Ascending aorta (tissue), 2 donors: ENCODE data around the gene SFTPB. TPM values are rescaled to one million over a fixed set of nuclear protein-coding genes. Genes with fewer than 3 reads are reported as not detected.

Experiments used
- DNase-seq, 2 donors: peaks; one replicate each; pipeline ENCODE4 v3.0.0-alpha.2; 2019; ENCODE audit warnings: low spot score in 2 of 2
- H3K27ac ChIP-seq, 2 donors: fragments of 200-600 bp; sonication (generic); one replicate each; pipeline ENCODE4 v1.5.1; 2016 to 2017; ENCODE audit warnings: mild to moderate bottlenecking in 1 of 2
- H3K27me3 ChIP-seq: fragments of 200-600 bp; sonication (generic); one replicate; pipeline ENCODE4 v1.5.1; 2017
- H3K36me3 ChIP-seq, 2 donors: fragments of 200-600 bp; sonication (generic); one replicate each; pipeline ENCODE4 v1.5.1; 2016
- H3K4me1 ChIP-seq, 2 donors: fragments of 200-600 bp; sonication (generic); one replicate each; pipeline ENCODE4 v1.5.1; 2016 to 2017; ENCODE audit warnings: mild to moderate bottlenecking in 1 of 2
- H3K4me3 ChIP-seq, 2 donors: fragments of 200-600 bp; sonication (generic); one replicate each; pipeline ENCODE4 v1.5.1; 2016 to 2017; ENCODE audit warnings: mild to moderate bottlenecking in 1 of 2
- H3K9me3 ChIP-seq, 2 donors: fragments of 200-600 bp; sonication (generic); one replicate each; pipeline ENCODE4 v1.5.1; 2016
- intact Hi-C: fragments of 100-400 bp; cut with DNase I; formaldehyde crosslinking; loops from one replicate; pipeline ENCODE4 v1.15.1; 2023
- total RNA-seq: library from RNA; depleted of rRNA; stranded (reverse); fragments of >200 nt; gene quantifications from one replicate; pipeline ENCODE4 v1.1.0, GENCODE V29; 2016
- TF ChIP-seq, protein P1 (sequence below), 3 experiments: fragments of 200-600 bp in 2 of 3; fragments of 450-650 bp in 1 of 3; sonication (generic) in 2 of 3; IDR thresholded peaks; one replicate each; pipeline ENCODE4 v1.5.1; 2016 to 2019; ENCODE audit warnings: antibody characterized with exemption in 3 of 3, mild to moderate bottlenecking in 1 of 3, moderate library complexity in 1 of 3

Gene SFTPB
- total RNA-seq, 1 donor from 2014 or later: not detected

GRCh38 chr2:85642725-85643124 lies 25.3 kb downstream of the SFTPB start:
- Histone ChIP-seq H3K27ac (no peak overlapping the region), H3K9me3 (no peaks in the 10 kb centered on the region), H3K27me3 (no peaks in the 10 kb centered on the region), H3K4me3 (no peak overlapping the region), H3K36me3 (peaks cover 97 to 100% of the 10 kb centered on the region in 2 donors), H3K4me1 (no peaks in the 10 kb centered on the region)
- intact Hi-C loops: no loop called here
- DNase-seq: no peak
- TF ChIP-seq, protein P1, sequence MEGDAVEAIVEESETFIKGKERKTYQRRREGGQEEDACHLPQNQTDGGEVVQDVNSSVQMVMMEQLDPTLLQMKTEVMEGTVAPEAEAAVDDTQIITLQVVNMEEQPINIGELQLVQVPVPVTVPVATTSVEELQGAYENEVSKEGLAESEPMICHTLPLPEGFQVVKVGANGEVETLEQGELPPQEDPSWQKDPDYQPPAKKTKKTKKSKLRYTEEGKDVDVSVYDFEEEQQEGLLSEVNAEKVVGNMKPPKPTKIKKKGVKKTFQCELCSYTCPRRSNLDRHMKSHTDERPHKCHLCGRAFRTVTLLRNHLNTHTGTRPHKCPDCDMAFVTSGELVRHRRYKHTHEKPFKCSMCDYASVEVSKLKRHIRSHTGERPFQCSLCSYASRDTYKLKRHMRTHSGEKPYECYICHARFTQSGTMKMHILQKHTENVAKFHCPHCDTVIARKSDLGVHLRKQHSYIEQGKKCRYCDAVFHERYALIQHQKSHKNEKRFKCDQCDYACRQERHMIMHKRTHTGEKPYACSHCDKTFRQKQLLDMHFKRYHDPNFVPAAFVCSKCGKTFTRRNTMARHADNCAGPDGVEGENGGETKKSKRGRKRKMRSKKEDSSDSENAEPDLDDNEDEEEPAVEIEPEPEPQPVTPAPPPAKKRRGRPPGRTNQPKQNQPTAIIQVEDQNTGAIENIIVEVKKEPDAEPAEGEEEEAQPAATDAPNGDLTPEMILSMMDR (IDR thresholded peaks at IDR 0.05): no peak

DNA sequence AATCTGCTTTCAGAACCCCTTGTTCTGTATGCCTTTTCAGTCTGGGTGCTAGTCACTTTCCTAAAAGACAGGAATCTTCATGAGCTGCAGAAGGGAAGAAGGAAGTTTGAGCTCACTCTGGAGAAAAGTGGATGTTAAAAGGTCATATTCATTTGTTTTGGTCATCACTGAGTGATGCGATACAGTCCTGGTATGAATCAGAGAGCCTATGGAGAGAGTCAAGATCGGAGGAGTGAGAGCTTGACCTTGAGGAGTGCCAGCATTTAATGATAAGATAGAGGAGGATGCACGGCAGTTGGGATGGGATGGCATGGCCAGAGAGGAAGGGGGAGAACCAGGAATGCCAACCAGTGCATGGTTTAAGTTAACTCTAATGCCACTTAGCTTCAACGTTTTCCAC lies 32.4 kb downstream of the SFTPB start:
- Histone ChIP-seq H3K9me3 (no peaks in the 10 kb centered on the region), H3K4me3 (no peak overlapping the region), H3K36me3 (peaks cover 69 to 83% of the 10 kb centered on the region in 2 donors), H3K27me3 (no peaks in the 10 kb centered on the region), H3K4me1 (no peaks in the 10 kb centered on the region), H3K27ac (no peak overlapping the region)
- intact Hi-C loops: loop anchor here (5.0 kb wide), 1 partner anchor 177 kb away; no protein-coding TSS in a partner anchor
- no peak for DNase-seq
- TF ChIP-seq, protein P1 (IDR thresholded peaks at IDR 0.05): no peak

DNA sequence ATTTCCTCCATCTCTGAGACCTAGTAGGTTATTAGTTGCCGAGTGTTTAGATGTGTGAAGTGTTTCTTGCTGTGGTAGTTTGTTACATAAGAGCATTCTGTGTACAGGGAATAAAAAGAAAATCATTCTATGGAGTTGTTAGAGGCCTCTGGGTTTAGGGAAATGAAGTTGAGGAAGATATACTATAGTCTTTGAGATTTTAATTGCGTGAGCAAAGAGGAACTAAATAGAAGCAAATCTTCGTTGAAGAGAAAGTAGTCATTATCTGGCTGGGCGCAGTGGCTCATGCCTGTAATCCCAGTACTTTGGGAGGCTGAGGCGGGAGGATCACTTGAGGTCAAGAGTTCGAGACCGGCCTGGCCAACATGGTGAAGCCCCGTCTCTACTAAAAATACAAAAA lies 33.0 kb downstream of the SFTPB start:
- intact Hi-C loops: loop anchor here (5.0 kb wide), 1 partner anchor 177 kb away; no protein-coding TSS in a partner anchor
- TF ChIP-seq, protein P1 (IDR thresholded peaks at IDR 0.05): no peak
- Histone ChIP-seq H3K4me3 (no peak overlapping the region), H3K27me3 (no peaks in the 10 kb centered on the region), H3K36me3 (peaks cover 69 to 83% of the 10 kb centered on the region in 2 donors), H3K4me1 (no peaks in the 10 kb centered on the region), H3K27ac (no peak overlapping the region), H3K9me3 (no peaks in the 10 kb centered on the region)
- DNase-seq: no peak

DNA sequence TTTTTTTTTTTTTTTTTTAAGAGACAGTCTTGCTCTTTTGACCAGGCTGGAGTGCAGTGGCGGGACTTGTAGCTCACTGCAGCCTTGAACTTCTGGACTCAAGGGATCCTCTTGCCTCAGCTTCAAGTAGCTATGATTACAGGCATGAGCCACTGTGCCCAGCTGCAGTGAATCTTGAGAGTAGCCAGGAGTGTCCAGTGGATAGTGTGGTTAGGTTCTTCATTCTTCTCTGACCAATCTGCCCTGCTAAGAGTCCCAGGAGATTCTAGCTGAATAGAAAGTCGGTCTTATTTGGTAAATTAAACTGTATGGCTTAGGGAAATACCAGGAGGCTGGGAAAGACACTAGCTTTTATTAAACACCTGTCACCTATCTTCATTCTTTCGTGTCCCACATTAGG lies 36.7 kb downstream of the SFTPB start:
- TF ChIP-seq, protein P1 (IDR thresholded peaks at IDR 0.05): no peak
- Histone ChIP-seq H3K27me3 (no peaks in the 10 kb centered on the region), H3K9me3 (no peaks in the 10 kb centered on the region), H3K4me3 (no peak overlapping the region), H3K27ac (no peak overlapping the region), H3K4me1 (no peaks in the 10 kb centered on the region), H3K36me3 (peaks cover 73 to 89% of the 10 kb centered on the region in 2 donors)
- DNase-seq: no peak
- intact Hi-C loops: no loop called here

GRCh38 chr2:85628658-85629057 lies 39.3 kb downstream of the SFTPB start:
- TF ChIP-seq, protein P1 (IDR thresholded peaks at IDR 0.05): no peak
- intact Hi-C loops: no loop called here
- peaks cover 87 to 100% of the 10 kb centered on the region in 2 donors for H3K36me3 ChIP-seq
- H3K4me1 ChIP-seq: no peaks in the 10 kb centered on the region
- H3K27ac ChIP-seq: no peak overlapping the region
- no peaks in the 10 kb centered on the region for H3K9me3 ChIP-seq
- H3K4me3 ChIP-seq: no peak overlapping the region
- DNase-seq: no peak
- no peaks in the 10 kb centered on the region for H3K27me3 ChIP-seq

DNA sequence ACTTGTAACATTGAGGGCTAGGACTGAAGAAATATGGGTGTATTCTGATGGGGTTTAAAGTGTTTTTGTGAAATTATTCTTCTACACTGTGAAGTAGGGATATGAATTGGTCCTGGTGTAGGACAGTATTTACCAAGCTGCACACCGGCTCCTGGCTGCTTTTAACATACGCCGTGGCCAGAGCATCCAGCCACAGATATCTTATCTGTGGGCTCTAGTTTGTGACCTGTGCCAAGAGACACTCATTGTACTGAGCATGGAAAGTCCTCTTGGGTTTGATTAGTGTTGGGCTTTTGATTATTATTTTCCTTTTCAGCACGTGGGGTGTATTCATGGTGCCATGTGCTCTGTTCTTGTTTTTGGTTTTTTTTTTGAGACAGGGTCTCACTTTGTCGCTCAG lies 44.0 kb downstream of the SFTPB start:
- Histone ChIP-seq H3K4me1 (no peaks in the 10 kb centered on the region), H3K4me3 (no peak overlapping the region), H3K27me3 (no peaks in the 10 kb centered on the region), H3K27ac (no peak overlapping the region), H3K36me3 (peaks cover 86 to 100% of the 10 kb centered on the region in 2 donors), H3K9me3 (no peaks in the 10 kb centered on the region)
- DNase-seq: no peak
- TF ChIP-seq, protein P1 (IDR thresholded peaks at IDR 0.05): no peak
- intact Hi-C loops: no loop called here
